NK-92 (cell line): ENCODE data around the gene GPR61.
A peak's percentile ranks its signal among the peaks of the same experiment; 100 is the strongest.

Source experiments
- DNase-seq: peaks from one replicate; lab custom pipeline; 2025; ENCODE audit not compliant: unreplicated experiment; lab: John Stamatoyannopoulos, UW

The GPR61 gene

DNA sequence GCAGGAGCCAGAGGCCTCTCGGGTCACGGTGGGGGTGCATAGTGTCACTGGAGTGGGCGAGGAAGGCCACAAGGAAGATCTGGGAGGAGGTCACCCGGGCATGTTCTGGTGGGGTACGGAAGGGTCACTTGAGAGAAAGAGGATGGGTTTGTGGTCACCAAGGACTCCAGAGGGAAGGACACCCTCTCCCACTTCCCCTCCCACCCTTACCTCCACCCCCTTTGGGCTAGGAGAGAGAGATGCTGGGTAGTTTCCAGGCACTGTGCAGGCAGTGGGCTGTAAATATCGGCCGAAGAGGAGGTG is 30.8 kb upstream of the GPR61 start:
- DNase-seq: no peak

DNA sequence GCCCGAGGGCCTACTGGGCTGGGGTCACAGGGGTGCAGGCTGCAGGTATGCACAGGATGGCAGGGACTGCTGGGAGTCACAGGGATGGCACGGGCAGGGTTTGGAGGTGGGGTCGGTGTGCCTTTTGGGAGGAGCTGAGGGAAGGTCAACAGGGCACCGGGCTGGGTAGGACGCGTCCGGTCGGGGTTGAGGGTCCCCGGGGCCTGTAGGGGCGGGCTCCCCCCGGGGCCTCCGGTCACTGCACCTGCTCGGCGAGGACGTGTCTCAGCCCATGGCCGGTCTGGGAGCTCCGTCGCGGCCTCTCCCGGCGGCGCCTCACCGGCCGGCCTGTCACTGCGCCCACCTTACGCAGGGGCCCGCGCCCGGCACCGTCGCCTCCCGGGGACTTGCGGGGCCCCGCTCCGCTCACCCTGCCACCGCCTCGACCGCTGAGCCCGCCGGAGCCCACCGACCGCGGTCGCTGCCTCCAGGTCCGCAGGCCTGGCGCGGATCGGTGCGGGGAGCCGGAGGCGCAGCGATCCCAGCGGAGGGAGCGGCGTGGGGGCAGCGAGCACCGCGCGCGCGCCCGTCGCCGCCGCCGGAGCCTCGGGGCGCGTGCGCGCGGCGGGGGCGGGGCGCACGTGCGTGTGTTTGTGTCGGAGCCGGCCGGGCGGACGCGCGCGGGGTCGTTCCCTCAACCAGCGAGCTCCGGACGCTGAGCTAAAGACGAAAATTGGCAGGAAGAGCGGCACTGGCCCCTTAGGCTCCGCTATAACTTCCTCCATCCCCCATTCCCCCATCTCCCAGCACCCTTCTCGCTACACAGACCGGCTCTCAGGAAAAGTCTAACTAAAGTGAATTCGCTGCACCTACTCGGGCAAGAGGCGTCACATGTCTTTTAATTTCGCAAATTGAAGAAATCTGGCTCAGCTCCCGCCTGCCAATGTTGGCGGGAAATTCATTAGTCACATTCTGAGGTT is 30.2 kb upstream of the GPR61 start, which contains the start of gene AMIGO1:
Gene AMIGO1, minus strand, starts transcription at position 552 of the 959 bp plus-strand sequence. CDS start 815 bp downstream, outside the sequence.
- no peak for DNase-seq

DNA sequence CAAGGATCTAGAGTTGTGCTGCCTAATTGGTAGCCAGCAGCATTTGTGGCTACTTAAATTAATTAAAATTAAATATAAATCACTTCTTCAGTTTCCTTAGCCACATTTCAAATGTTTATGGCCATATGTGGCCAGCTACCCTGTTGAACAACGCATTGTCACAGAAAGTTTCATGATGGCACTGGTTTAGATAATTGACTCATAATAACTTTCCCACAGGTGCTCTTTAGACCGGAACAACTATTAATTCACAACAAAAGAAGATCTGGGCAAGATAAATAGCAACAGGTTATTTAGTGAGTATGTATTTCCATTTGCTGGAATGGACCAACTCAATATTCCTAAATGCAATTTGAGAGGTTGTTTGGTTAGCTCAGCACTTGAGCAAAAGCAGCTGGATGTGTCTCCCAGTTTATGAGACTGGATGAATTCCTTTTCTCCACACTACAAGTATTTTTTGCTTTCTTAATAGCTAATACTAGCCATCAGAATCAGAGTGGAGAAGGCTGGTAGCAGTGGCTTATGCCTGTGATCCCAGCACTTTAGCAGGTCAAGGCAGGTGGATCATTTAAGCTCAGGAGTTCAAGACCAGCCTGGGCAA is 26.5 kb upstream of the GPR61 start:
- DNase-seq: no peak

DNA sequence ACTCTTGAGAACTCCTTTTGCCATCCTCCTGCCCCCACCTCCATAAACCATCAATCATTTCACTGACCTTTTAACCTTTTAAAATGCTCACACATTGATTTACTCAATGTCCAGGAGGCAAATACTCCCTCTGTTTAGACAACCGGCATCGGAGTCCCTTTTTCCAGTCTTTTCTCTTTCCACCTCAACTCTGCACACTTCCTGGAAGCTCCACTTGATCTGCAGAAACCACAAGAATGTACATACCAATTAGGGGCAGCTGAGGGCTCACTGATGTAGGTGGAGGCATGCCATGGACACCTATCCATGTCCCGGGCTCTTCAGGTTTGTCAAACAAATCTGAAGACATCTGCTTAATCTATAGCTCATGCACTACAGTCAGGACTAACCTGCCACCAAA is 24.8 kb upstream of the GPR61 start:
- no peak for DNase-seq

- no peak for DNase-seq
These were observed 22.8 kb upstream of the GPR61 start for GRCh38 chr1:109516872-109517271.

- no peak for DNase-seq
These were observed 22.3 kb upstream of the GPR61 start for GRCh38 chr1:109517337-109517736.

GRCh38 chr1:109521002-109521951 is 18.4 kb upstream of the GPR61 start:
- no peak for DNase-seq

DNA sequence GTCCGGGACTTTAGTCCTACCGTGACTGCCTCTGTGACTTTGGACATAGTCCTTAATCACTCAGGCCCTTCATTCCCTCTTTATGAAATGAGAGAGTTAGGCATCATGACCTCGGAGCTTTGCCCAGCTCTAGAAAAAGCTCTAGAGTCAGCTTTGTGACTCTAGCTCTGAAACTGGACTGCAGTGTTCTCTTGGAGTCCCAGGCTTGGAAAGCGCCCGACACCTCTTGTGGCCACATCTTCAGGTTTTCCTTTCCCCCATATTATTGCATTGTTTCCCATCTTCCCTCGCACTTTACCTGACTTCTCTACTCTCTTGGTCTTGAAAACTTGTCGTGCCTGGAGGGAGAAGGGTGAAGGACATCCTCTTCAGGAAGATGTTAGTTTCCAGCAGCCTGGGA is 17.6 kb upstream of the GPR61 start:
- no peak for DNase-seq

GRCh38 chr1:109523706-109524105 is 16.0 kb upstream of the GPR61 start:
- DNase-seq: no peak

- no peak for DNase-seq
These were observed 12.4 kb upstream of the GPR61 start for GRCh38 chr1:109527098-109527811.

DNA sequence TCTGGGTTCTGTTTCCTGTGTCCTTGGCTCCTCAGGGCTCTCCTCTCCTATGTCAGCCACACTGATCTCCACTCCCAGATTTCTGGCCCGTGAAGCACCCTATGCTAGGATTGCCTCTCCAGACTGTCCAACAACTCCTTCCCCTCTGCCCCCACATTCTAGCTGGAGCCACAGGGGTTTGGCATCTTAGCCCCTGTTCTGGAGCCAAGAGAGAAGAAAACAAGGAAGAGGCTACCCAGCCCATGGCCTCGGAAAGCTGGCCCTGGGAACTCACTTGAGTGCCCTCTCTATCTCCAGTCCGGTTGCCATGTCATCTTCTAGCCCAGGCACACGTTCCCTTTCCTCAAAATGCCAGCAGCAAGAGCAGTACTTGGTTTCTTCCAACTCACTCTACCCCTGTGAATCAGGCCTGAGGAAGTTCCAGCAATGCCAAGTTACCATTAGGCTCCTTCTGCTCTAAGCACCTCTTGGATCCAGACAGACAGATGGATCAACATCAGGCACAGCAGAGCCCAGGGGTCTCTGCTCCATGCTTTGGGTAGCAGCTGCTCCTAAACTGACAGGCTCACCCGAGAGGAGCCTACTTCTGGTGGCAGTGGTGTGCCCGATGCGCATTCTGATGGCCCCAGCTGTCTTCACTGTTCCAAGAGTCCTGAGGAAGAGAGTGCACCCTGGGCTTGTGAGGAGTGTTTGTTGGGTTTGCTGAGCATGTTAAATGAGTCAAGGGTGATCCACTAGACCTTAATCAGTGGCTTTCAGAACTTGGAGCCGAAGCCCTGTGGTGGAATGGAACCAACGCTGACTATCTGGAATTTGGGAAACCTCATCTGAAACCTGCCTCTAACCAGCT is 11.6 kb upstream of the GPR61 start:
- no peak for DNase-seq

GRCh38 chr1:109528712-109529111 is 11.0 kb upstream of the GPR61 start:
- no peak for DNase-seq

DNA sequence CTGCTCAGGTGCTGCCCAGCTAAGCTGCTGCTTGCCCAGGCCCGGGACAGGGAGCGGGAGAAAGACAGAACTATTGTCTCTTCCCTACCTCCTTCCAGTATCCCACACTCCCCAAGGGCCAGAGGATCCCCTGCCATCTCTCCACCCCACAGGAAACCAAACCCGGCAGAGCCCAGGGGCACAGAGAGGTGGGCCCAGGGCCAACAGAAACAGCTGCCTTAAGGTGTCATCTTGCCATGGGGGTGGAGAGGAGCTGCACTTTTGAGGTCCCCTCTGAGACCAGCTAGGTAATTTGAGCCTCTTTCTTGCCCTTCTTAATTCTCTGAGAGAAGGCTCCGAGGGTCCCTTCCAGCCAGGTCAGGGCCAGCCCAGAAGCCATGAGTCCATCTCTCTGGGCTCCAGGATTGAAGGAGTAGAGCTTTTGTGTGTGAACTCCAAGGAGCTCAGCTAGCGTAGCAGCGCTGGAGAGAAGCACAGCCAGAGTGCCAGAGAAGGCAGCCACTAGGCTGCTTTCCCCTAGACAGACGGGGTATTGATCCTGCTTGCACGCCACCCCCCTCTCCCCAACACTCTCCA is 9.7 kb upstream of the GPR61 start:
- DNase-seq: no peak

GRCh38 chr1:109530457-109531087 is 9.1 kb upstream of the GPR61 start:
- DNase-seq: no peak

GRCh38 chr1:109531380-109531779 is 8.3 kb upstream of the GPR61 start:
- no peak for DNase-seq

DNA sequence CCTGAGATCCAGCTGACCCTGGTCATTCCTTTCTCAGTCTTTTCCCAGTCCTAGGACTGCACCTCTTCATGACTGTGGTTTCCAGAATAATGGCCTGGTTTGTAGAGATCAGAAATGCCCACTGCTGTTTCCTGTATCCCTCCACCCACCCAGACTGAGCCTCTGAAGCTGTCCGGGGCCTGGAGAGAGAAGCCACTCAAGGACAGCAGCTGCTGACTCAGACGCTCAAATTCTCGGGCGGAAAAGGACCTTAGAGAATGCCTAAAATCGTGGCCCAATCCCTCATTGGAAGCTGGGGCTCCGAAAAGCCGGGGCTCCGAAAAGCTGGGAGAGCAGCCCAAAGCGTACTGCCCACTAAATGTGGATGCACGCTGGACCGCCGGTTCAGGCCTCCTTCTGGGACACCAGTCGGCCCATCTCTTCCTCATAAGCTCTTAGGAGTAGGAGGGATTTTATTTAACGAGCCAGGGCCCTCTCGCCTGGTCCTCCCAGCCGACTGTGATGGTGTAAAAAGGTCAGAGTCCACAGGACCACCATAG is 7.8 kb upstream of the GPR61 start:
- DNase-seq: no peak

- peak; percentile 29 for DNase-seq
These were observed 7.1 kb upstream of the GPR61 start for GRCh38 chr1:109532365-109533136.

GRCh38 chr1:109534307-109534858 is 5.3 kb upstream of the GPR61 start:
- no peak for DNase-seq
